ENCODE measurements around the gene DPP6.
"Not testable (repeated sequence)": the region's sequence is repeated elsewhere in the genome, so short reads cannot be mapped to it uniquely, and the experiment has no call there.

The DPP6 gene

DNA sequence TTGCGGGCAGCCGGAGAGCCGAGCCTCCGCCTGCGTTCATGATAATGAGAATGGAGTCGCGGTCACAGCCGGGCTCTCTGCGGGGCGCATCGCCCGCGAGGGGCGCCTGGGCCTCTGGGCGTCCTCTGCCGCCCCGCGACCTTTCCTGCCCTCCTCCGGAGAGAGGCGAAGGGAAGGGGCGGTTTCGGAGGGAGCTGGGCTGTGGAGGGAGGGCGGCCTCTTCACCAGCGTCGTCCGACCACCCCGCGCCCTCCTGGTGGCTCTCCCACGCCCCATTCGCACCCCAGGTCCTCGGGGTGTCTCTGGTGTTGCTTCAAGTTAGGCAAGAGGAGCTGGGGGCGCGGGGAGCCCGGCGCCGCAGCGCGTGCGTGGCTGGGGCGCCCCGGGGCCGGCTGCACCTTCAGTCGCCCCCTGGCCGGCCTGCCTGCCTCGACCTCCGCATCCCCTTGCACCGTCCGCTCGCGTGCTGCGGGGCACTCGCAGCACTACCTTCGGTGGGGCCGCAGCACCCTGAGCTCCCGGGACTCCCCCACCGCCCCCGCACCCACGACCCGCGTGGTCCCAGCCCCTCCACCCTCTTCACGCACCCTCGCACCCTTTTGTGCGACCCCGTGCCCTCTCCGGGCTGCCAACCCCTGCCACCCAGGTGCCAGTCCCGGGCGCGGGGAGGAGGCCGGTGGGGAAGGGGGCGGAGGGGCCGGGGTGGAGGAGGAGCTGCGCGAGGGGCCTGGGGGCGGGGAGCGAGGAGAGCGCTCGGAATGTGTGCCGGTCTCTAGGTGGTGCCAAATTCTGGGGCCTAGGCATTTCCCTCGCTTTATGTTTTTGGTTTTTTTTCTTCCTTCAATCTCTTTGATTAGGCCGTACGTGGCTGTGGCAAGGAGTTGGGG is at the start of gene DPP6:
Gene DPP6, plus strand, starts transcription at position 756 of the 887 bp plus-strand sequence.
- DNase-seq = not testable (repeated sequence)

DNA sequence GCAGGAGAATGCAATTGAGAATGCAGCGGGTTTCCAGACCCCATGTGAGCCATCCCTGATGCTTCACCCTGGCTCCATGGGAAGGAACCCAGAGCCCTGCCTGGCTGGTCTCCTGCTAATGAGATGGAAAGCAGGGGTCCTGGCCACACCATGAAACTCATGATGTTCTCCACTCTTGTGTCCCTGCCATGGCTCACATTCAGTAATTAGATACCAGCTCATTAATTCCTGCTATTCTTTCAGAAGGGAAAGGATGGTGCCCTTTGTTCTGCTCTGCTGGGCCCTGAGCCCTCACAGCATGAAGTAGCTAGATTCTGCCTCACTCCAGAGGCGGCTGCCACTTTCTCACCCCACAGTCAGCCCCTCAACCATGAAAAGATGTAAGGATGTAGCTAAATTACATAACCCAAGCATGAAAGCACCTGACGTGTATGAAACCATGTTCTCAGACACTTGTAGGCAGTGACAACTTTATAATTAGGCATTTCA is 42.7 kb upstream of the DPP6 start:
- not testable (repeated sequence) for DNase-seq

DNA sequence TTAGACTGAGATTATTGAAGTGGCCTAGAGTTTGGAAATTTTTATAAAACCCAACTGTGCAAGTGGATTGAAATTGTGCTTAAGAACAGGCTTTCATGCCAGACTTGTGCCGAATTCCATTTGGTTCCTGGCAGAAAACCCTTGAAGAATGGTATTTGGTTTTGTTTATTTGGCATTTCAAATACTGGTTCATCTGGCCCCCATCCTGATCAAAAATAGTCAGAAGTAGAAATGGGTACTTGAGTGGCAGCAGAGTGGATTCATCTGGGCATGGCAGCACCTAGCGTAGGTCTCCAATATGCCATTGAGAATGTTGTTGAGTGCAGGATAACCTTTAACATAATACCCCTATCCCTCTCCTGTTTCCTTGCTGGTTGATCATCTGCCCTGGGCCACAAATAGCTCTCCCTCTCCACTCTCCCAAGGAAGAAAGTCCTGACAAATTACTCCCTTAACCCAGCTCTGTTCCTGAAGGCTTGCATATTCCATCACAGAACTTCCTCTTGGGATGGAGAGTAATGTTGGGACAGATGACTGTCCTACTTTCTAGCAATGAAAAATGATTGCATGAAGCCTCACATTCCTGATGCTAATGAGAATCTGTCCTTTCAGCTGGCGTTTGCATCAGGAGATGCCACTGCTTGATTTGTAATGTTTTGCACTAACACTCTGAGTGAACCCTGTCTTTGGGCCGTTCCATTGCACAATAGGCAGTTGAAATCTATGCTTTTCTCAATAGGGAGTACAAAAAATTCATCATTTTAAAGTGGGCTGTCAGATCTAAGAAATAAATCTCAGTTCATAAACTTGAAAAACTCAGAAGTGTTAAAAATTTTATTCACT is 41.3 kb upstream of the DPP6 start:
- not testable (repeated sequence) for DNase-seq

DNA sequence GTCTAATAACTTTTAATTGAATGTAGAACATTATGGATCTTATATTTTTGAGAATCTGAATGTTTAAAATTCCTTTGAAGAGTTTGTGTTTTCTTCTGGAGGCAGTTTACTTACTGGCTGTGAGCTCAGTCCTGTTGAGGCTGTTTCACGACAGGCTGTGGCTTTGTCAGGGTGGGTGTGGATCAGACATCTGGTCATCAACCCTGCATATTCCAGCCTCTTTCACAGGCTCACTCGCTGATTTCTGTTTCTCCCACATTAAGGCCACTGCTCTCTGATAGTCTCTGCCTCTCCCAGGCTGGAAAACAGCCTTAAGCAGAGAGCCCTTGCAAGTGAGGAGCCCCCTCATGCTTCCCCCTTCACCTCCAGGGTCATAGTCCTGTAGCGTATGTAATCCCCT is 39.4 kb upstream of the DPP6 start:
- not testable (repeated sequence) for DNase-seq

DNA sequence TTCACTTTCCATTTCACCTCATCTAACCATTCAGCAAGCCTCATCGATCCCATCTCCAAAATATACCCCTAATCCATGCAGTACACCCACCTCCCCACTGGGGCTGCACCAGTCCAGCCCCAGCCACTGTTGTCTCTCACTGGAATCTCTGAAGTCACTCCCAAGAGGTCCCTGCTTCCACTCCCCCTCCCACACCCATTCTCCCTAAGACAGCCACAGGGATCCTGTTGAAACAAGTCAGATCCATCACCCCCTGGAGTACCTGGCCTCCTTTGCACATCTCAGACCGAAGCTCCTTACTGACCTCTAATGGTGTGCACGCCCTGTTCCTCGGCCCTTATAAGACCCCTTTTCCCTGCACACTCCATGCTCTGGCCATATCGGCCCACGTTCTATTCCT is 36.6 kb upstream of the DPP6 start:
- not testable (repeated sequence) for DNase-seq

DNA sequence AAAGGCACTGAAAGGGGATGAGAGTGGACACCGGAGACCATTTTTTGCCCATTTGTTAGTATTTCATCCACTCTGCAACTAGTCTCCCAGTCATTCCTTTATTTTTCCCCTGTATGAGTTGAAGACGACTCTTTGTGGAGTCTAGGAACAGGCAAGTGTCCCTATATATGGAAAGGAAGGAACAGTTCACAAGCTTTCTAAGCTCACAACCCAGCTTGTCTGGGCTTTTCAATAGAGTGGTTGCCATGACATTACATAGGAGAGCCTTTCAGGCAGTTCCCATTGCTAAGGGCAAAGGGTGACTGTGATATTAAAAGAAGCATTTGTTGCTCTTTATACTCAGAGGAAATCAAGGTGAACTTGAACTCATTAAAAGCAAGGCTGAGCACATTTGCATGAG is 33.8 kb upstream of the DPP6 start:
- DNase-seq = not testable (repeated sequence)

DNA sequence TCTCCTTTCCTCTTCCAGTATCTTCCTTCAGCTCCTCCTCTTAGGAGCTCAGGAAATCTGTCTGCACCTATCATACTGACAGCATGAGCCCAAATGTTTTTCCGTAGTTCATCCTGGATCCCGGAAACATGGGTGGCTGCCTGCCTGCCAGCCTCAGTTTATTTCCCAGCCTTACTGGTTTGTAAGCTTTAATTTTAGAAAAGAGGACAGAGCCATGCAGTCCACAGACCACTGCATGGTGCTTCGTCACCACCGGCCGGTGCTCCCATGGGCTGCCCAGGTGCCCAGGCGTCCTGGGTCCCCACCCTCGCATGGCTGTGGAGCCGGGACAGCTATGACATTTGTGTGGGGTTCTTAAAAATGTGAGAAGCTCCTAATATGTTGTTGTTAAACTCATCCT is 24.4 kb upstream of the DPP6 start:
- DNase-seq = not testable (repeated sequence)

DNA sequence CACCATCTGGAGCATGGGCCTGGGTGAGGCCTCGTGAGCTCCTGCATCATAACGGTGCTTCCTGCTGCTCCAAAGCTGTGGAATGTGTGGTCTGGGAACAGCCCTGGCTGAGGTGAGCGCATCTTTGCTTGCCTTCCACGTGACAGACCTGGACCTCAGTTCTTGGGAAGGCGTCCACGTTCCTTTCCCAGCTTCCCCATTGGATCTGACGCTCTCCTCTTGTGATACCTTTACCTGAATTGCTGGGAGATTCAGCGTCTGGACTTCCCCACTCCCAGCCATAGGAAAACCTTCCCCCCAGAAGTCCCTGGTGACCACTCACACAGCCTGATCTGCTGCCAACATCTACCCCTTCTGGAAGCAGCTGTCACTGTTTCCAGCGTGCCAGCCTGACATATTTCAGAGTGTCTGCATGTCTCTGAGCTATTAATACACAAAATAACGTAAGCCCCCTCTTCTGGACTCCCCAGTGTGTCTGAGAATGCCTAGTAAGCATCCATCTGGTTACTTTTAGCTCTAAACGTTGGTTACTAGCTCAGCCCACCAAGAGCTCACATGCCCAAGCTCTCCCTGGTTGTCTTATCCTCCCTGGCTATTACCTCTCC is 21.6 kb upstream of the DPP6 start:
- DNase-seq = not testable (repeated sequence)

DNA sequence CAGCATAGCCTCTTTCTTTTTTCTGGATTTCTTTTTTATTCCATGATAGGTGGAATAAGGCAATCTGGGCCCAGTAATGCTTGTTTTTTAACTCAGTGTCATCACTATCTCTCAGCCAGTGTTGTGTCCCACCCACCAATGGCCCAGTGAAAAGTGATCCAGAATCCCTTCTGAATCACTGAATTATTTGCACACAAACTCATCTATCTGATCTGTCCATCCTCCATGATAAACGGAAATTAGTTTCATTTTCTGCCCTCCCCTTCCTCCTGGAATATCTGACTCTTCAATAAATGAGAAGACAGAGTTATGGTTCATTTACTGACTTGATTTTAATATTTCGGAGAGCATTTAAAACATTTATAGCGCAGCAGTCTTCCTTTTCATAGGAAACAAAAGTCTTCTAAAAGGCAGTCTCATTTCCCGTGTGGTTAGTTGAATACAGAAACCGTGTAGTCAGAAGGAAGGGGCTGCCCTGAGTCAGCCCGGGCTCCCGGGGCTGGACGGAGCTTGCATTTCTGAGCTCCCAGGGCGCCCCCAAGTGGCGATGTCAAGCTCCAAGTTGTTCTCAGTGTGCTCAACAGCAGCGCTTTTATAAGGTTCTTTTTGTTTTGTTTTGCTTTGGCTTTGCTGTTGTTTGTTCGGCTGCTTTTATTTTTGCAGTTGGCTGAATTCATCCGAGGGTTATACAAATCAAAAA is 12.6 kb upstream of the DPP6 start:
- DNase-seq = not testable (repeated sequence)

DNA sequence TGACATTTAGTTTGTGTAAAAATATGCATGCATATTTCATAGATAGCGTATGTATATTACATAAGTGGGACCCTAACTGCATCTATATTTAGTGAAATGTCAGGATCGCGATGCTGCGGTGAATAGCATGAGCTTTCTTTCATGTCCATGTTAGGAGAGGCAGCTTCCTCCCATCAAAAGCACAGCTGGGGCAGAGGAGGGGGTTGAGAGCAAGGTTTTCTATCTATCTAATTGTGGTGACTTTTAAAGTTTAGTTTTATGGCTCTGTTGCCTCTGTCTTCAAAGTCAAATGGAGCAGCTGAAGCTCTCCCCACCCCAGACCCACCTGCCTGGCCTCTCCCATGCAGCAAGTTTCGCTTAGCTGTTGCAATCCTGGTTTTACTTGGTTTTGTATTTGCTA is 1.8 kb upstream of the DPP6 start:
- DNase-seq = not testable (repeated sequence)

DNA sequence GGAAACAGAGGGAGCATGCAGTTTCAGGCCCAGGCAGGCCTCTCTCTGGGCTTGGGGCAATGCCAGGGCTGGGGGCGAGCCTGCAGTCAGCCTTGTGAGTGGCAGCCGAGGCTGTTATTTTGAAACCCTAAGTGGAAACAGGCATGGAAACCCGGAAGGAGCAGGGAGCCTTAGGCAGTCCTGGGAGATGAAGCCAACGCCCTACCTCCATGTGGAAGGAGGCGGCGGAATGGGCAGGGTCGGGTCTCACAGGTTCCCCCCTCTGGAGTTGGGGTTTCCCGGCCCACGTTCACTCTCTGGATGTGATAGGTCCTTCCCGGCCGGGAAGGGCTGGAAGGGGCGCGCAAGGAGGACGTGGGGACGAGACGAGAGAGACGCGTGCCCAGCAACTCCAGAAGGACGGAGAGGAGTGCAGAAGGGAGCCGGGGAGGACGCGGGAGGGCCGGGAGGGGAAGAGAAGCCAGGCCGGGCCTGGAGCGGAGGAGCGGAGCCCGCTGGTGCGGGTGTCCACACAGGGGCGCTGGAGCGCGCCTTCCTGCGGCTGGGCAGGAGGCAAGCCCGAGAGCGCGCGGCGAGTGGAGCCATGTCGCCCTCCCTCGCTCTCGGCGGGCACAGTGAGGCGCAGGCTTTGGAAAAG is 1.1 kb upstream of the DPP6 start:
- not testable (repeated sequence) for DNase-seq

DNA sequence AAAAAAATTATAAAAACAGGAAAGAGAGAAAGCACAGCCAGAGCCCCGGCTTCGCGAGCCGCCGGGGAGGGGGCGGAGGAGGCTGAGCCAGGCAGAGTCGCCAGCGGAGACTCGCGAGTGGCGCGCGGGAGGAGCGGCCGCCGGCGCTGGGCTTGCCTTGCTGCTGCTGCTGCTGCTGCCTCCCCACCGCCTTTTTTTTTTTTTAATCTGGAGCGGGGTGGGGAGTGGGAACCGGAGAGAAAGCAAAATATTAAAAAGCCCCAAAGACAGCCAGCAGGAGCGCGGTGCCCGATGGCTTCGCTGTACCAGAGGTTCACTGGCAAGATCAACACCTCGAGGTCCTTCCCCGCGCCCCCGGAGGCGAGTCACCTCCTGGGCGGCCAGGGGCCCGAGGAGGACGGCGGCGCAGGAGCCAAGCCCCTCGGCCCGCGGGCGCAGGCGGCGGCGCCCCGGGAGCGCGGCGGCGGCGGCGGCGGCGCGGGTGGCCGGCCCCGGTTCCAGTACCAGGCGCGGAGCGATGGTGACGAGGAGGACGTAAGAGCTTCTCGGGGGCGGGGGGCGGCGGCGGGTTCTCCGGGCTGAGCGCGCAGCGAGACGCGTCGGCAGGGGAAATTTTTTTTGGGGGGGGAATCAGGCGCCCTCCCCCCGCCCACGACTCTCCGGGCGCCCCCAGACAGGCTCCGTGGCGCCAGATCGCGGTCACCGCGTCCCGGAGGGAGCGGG is 493 bp downstream of the DPP6 start:
- DNase-seq = not testable (repeated sequence)

DNA sequence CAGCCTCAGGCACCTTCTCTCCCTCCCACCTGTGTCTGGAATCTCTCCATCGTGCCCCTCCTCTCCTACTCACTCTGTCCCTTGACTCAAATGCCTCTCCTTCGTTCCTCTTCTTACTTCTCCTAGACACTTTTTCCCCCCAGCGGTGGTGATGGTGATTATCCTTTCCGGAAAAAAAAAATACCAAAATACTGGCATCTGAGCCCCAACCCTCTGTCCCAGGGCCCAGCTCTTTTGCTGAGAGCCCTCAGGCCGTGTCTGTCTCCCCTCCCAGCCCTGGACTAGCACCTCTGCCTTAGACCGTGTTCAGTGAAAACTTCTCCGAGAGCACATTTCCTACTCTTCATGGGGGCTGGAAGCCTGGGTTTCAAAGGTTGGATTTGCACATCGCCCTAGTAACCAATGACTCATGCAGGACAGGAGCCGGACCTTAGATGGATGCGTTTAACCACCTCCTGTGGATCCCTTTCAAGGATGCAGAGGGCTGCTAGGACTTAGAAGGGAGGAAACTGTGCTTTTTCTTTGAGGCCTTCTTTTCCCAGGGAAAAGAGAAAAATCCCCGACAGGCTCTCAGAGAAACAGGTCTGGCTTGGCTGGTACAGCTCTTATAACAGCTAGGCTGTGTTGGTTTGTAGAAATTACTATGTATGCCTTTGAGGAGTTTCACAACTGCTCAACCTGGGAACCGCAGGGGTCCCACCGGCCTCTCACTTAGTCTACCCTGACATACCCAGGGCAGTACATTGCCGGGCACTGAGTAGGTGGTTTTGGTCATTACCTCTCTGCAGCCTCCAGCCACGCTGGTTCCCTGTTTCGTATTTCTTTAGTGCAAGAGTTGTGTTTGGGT is 1.5 kb downstream of the DPP6 start:
- not testable (repeated sequence) for DNase-seq

DNA sequence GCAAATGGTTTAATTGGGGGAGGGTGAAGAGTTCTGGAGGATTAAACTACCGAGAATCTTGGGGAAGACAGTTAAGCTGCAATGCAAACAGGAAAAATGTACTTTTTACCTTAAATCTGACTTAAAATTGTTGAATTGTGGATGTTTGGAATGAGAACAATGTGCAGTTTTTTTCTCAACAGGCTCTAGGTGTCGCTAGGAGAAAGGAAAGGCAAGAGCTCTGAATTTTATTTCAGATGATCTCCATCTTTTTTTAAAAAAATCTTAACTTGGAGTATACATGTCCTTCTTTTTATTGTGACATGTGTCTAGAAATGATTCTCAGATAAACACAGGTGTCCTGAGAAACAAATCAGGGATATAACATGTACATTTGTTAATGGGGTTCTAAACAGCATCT is 2.5 kb downstream of the DPP6 start:
- not testable (repeated sequence) for DNase-seq

DNA sequence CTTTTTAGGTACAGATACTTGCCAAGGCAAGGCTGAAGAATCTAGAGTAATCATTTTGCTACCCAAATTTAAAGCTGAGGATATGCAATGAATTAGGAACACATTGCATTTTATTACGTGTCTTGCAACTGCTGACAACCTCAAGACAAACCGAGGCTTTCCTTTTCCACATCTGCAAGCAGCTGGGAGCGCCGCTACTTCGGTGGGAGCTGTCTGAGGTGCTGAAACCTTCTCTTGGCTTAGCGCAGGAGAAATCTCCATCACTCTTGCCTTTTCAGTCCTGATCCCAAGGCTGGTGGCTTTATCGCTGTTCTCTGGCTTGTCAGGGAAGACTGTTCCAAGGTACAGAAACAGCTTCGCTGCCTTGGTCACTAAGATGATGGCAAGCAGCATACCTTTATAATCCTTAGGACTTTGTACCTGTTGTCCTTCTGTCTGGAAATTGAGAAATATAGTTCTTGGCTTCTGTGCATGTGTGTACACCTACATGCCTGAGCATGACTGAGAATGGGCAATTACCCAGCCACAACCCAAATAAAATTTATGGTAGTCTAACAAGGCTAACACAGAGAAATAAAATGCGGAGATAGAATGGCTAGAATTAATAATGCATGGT is 3.4 kb downstream of the DPP6 start:
- DNase-seq = not testable (repeated sequence)

DNA sequence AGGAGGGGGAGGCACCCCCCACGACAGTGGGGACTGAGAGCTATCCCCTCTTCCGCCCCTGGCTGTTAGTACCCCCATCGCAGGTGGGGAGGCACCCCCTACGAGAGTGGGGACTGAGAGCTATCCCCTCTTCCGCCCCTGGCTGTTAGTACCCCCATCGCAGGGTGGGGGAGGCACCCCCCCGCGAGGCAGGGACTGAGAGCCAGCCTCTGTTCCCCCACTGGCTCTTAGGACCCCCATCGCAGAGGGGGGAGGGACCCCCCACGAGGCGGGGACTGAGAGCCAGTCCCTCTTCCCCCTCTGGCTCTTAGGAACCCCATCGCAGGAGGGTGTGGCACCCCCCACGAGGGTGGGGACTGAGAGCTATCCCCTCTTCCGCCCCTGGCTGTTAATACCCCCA is 6.6 kb downstream of the DPP6 start:
- not testable (repeated sequence) for DNase-seq

DNA sequence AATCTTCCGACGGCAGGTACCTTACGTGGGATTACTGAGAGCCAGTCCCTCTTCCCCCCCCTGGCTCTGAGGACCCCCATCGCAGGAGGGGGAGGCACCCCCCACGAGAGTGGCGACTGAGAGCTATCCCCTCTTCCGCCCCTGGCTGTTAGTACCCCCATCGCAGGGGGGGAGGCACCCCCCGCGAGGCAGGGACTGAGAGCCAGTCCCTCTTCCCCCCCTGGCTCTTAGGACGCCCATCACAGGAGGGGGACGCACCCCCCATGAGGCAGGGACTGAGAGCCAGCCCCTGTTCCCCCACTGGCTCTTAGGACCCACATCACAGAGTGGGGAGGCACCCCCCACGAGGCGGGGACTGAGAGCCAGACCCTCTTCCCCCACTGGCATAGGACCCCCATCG is 8.4 kb downstream of the DPP6 start:
- not testable (repeated sequence) for DNase-seq

DNA sequence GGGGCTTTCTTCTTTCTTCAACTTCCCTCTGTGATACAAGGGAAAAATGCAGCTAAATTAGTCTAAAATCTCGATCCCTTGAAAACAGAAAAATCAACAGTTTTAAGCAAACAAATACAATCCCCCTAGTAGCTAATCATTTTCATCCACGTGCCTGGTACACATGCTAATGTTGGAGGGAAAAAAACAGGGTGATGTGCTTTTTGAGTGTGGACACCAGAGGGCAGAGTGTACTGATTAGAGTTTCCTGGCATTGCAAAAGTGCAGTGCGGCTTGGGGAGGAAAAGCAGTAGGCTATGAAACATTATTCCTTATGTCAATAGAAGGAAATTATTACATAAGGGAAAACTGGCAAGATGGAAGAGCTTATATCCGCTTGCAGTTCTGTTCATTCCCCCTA is 19.6 kb downstream of the DPP6 start:
- DNase-seq = not testable (repeated sequence)

DNA sequence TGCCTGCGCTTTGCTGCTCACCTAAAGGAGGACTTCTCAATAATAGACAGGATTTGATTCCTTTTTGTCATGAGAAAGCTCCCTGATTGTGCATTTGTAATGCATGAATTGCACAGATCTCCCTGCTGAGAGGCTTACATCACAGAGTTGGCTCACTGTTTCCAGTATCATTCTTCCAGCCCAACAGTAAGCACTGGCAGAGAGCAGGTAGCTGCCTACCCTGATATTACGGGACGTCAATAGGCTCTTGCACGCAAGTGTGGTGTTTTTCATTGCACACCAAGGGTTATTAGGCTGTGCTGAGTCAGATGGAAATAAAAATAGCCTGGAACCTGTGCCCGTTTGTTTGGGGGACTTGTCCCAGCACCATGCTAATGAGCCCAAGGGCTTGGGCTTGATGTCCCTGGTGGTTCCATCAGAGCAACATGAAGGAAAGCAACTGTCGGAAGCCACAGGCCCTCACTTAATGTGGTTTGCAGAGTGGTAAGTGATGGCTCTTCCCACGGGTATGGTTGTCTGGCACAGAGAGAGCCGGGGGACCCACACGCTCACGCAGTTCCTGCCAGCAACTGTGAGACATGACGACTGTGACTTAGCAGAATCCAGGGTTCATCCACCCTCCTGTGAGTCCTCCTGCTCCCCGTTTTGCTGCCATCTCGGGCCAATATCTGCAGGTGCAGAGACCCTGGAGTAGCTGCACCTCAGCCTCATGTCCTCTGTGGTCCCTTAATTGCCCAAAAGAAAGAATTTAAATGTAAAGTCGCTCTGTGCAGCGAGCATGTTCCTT is 20.4 kb downstream of the DPP6 start:
- DNase-seq = not testable (repeated sequence)

Data from CD4-positive, alpha-beta T cell treated with Interleukin-6 for 4 hours (primary cell).